HEK293T (cell line): Measurements from ENCODE around the gene ANKRD34A.

Experiments
- CTCF ChIA-PET: fragments of 350-600 bp; formaldehyde crosslinking; extraction: SDS; loops from one replicate; lab custom pipeline; 2021; ENCODE audit warnings: antibody characterized with exemption, inconsistent platforms; lab: Yijun Ruan, JAX
- POLR2A ChIA-PET: fragments of 350-600 bp; formaldehyde crosslinking; extraction: SDS; loops from one replicate; lab custom pipeline; 2020; ENCODE audit warnings: antibody characterized with exemption, inconsistent platforms; lab: Yijun Ruan, JAX
- DNase-seq: peaks from one replicate; pipeline ENCODE4 v3.0.0; 2012; ENCODE audit warnings: mixed read lengths; ENCODE audit errors: extremely low spot score
- ARNT ChIP-seq: fragments of 450-650 bp; IDR thresholded peaks from 2 replicates; pipeline ENCODE4 v1.6.1; 2017; ENCODE audit warnings: mild to moderate bottlenecking
- BHLHE40 ChIP-seq: fragments of 450-650 bp; IDR thresholded peaks from 2 replicates; pipeline ENCODE4 v1.6.1; 2016; ENCODE audit warnings: mild to moderate bottlenecking, moderate library complexity, borderline replicate concordance
- CTBP1 ChIP-seq: fragments of 450-650 bp; IDR thresholded peaks from 2 replicates; pipeline ENCODE4 v1.6.1; 2016; ENCODE audit warnings: borderline replicate concordance
- ELF4 ChIP-seq: fragments of 450-650 bp; IDR thresholded peaks from 2 replicates; pipeline ENCODE4 v1.6.1; 2017; ENCODE audit warnings: antibody characterized with exemption
- FOXA1 ChIP-seq: fragments of 450-650 bp; IDR thresholded peaks from 2 replicates; pipeline ENCODE4 v1.6.1; 2016; ENCODE audit warnings: mild to moderate bottlenecking
- FOXK2 ChIP-seq: fragments of 450-650 bp; IDR thresholded peaks from 2 replicates; pipeline ENCODE4 v1.6.1; 2016; ENCODE audit warnings: mild to moderate bottlenecking
- FOXM1 ChIP-seq: fragments of 450-650 bp; IDR thresholded peaks from 2 replicates; pipeline ENCODE4 v1.6.1; 2017; ENCODE audit warnings: mild to moderate bottlenecking, borderline replicate concordance
- HDGF ChIP-seq: fragments of 450-650 bp; IDR thresholded peaks from 2 replicates; pipeline ENCODE4 v1.6.1; 2017; ENCODE audit warnings: antibody characterized with exemption, borderline replicate concordance
- L3MBTL2 ChIP-seq: fragments of 450-650 bp; conservative IDR thresholded peaks from 2 replicates; pipeline ENCODE4 v1.6.1; 2016; ENCODE audit warnings: mild to moderate bottlenecking
- LEF1 ChIP-seq: fragments of 450-650 bp; IDR thresholded peaks from 2 replicates; pipeline ENCODE4 v1.6.1; 2017; ENCODE audit warnings: mild to moderate bottlenecking, borderline replicate concordance
- NFRKB ChIP-seq: fragments of 450-650 bp; IDR thresholded peaks from 2 replicates; pipeline ENCODE4 v1.6.1; 2016; ENCODE audit warnings: mild to moderate bottlenecking, moderate library complexity
- SP1 ChIP-seq: fragments of 450-650 bp; IDR thresholded peaks from 2 replicates; pipeline ENCODE4 v1.6.1; 2017
- SUZ12 ChIP-seq: fragments of 450-650 bp; IDR thresholded peaks from 2 replicates; pipeline ENCODE4 v1.6.1; 2016; ENCODE audit warnings: mild to moderate bottlenecking
- TARDBP ChIP-seq: fragments of 450-650 bp; IDR thresholded peaks from 2 replicates; pipeline ENCODE4 v1.6.1; 2016
- ZNF384 ChIP-seq: fragments of 450-650 bp; IDR thresholded peaks from 2 replicates; pipeline ENCODE4 v1.6.1; 2016
- TF ChIP-seq, protein P1 (sequence below): fragments of 450-650 bp; IDR thresholded peaks from 2 replicates; pipeline ENCODE4 v1.6.1; 2016

Gene ANKRD34A

DNA sequence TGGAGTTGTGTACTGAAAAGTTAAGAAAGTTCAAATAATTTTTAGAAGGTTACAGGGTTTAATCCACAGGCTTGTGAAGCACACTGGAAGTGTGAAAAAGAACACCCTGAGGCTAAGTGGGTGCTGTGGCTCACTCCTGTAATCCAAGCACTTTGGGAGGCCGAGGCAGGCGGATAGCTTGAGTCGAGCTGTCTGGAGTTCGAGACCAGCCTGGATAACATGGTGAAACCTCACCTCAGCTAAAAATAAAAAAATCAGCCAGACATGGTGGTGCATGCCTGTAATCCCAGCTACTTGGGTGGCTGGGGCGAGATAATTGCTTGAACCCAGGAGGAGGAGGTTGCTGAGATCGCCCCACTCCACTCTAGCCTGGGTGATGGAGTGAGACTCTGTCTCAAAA, 22.2 kb upstream of the ANKRD34A start:
- TF ChIP-seq ELF4 (no peak), FOXM1 (no peak), L3MBTL2 (no peak)
- no peak for DNase-seq
- CTCF ChIA-PET = interaction anchor here (2.8 kb wide), 1 partner anchor 9 kb away, joined by 8 read pairs; no protein-coding TSS in a partner anchor
- POLR2A ChIA-PET = interaction anchor here (1.3 to 8.2 kb wide), 3 partner anchors 6 to 22 kb away, joined by 4 to 115 read pairs (median 24); partner anchors contain the start of genes ANKRD34A, POLR3GL and TXNIP

DNA sequence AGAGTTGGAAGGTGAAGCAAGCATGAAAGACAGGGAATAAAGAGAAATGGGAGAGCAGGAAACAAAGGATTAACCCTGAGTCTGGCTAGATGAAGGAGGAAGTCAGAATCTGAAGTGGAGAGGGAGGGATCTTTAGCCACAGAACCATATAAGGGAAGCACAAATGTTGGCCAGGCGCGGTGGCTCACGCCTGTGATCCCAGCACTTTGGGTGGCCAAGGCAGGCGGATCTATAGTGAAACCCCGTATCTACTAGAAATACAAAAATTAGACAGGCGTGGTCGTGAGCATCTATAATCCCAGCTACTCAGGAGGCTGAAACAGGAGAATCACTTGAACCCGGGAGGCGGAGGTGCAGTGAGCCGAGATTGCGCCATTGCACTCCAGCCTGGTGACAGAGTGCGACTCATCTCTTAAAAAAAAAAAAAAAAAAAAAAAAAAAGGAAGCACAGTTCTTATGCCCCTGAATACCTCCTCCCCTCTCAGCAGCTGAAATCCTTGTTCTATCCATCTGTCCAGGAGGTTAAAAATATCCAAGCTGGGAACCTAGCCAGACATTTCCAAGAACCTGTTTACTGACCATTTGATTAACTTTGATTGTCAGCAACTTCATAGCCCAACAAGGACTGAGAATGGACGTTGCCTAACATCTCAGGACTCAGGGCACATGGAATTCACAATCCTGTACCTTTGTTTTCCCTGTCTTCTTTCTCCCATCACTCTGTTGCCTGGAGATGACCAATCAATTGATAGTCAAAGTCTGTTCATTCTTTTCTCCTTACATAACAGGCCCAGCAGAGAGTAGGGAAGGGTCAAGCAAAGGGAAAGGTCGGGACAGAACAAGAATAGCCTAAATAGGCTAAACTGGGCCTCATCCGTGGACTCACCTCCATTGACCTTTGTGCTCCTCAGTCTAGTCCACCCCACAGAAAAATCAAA, 21.4 kb upstream of the ANKRD34A start:
- POLR2A ChIA-PET = interaction anchor here (1.2 to 4.2 kb wide), 2 partner anchors 11 to 22 kb away, joined by 3 to 24 read pairs; partner anchors contain the start of genes ANKRD34A, POLR3GL and TXNIP
- TF ChIP-seq ZNF384 (peak; percentile 87), SP1 (no peak)
- no peak for DNase-seq
- CTCF ChIA-PET = interaction anchor here (0.8 to 2.8 kb wide), 2 partner anchors 8 to 58 kb away, joined by 3 to 8 read pairs; partner anchors contain the start of gene RBM8A

- TF ChIP-seq SUZ12 (no peak), FOXM1 (no peak), FOXK2 (no peak), CTBP1 (no peak), FOXA1 (no peak), LEF1 (no peak)
- DNase-seq = no peak
- POLR2A ChIA-PET = interaction anchor here (1.2 to 4.2 kb wide), 2 partner anchors 12 to 21 kb away, joined by 3 to 24 read pairs; partner anchors contain the start of genes ANKRD34A, POLR3GL and TXNIP
- CTCF ChIA-PET = interaction anchor here (0.8 kb wide), 1 partner anchor 58 kb away, joined by 3 read pairs; the partner anchor contains the start of gene RBM8A
These were observed 20.7 kb upstream of the ANKRD34A start for GRCh38 chr1:145985129-145985501.

DNA sequence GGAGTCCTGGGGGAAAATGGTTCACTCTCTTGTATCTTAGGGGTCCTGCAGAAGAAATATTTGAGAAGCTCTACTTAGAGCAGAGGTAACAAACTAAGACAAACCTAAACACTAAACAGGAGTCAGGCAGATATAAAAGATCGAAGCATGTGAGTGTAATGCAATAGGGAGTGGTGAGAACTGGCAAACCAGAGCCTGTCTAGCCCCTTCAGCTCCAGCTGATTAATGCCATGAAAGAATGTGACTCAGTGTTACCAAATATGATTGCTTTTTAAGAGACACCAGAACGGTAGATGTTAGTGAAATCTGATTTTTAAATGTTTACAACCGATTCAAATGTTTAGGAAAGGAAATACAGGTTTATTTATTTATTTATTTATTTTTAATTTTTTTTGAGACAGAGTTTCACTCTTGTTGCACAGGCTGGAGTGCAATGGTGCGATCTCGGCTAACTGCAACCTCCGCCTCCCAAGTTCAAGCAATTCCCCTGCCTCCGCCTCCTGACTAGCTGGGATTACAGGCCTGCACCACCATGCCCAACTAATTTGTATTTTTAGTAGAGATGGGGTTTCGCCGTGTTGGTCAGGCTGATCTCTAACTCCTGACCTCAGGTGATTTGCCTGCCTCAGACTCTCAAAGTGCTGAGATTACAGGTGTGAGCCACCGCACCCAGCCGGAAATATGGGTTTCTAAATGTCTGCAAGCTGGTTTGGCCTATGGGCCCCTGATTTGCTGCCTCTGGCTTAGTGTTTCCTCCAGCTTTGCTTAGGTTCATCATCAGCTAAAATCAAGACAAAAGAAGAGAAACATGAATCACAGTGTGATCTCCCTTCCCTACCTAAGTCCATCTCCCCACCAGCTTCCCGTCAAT, 19.8 kb upstream of the ANKRD34A start:
- ChIA-PET POLR2A (interaction anchor here (0.5 to 8.7 kb wide), 4 partner anchors 6 to 20 kb away, joined by 3 to 115 read pairs (median 3); partner anchors contain the start of genes ANKRD34A and POLR3GL), CTCF (interaction anchor here (1.5 kb wide), 1 partner anchor 22 kb away, joined by 3 read pairs; no protein-coding TSS in a partner anchor)
- TF ChIP-seq FOXM1 (no peak), L3MBTL2 (no peak), ARNT (no peak), SP1 (no peak), FOXA1 (no peak), FOXK2 (no peak), LEF1 (no peak), SUZ12 (no peak), BHLHE40 (no peak)
- DNase-seq = no peak

DNA sequence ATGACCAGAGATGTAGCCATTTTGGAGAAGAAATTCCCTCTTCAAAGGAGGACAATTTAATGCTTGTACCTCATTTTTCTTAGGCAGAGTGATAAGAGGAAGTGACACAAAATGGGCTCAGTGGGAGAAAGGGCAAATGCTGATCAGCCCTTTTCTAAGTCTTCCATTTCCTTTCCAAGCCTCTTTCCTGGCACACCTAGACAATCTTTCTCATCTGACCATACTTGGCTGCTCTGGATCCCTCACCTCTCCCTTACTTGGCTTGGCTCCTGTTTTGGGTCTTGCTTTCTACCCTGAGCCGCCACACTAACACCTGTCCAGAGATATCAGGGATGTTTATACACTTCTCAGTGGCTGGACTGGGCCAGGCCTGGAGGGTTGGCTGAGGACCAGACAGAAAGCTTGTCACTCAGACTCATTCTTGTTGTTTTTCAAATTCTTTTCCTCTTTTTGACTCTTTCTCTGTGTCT, 18.9 kb upstream of the ANKRD34A start:
- CTCF ChIA-PET = interaction anchor here (1.5 to 1.7 kb wide), 2 partner anchors 23 to 24 kb away, joined by 3 to 6 read pairs; no protein-coding TSS in a partner anchor
- TF ChIP-seq SUZ12 = no peak
- TF ChIP-seq, protein P1, sequence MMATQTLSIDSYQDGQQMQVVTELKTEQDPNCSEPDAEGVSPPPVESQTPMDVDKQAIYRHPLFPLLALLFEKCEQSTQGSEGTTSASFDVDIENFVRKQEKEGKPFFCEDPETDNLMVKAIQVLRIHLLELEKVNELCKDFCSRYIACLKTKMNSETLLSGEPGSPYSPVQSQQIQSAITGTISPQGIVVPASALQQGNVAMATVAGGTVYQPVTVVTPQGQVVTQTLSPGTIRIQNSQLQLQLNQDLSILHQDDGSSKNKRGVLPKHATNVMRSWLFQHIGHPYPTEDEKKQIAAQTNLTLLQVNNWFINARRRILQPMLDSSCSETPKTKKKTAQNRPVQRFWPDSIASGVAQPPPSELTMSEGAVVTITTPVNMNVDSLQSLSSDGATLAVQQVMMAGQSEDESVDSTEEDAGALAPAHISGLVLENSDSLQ = no peak
- no peak for TF ChIP-seq LEF1
- no peak for TF ChIP-seq BHLHE40
- no peak for TF ChIP-seq HDGF
- no peak for TF ChIP-seq FOXA1
- no peak for TF ChIP-seq L3MBTL2
- no peak for TF ChIP-seq ELF4
- TF ChIP-seq SP1 = no peak
- no peak for TF ChIP-seq FOXK2
- TF ChIP-seq TARDBP = no peak
- no peak for TF ChIP-seq NFRKB
- TF ChIP-seq CTBP1 = no peak
- TF ChIP-seq ZNF384 = no peak
- no peak for TF ChIP-seq FOXM1
- TF ChIP-seq ARNT = no peak
- DNase-seq = no peak
- POLR2A ChIA-PET = interaction anchor here (0.5 to 8.7 kb wide), 4 partner anchors 7 to 20 kb away, joined by 3 to 115 read pairs (median 3); partner anchors contain the start of genes ANKRD34A and POLR3GL

- ChIA-PET POLR2A (interaction anchor here (1.6 to 8.7 kb wide), 3 partner anchors 8 to 24 kb away, joined by 4 to 115 read pairs (median 54); partner anchors contain the start of genes LIX1L and TXNIP), CTCF (interaction anchor here (0.6 to 1.7 kb wide), 2 partner anchors 8 to 25 kb away, joined by 4 to 6 read pairs; no protein-coding TSS in a partner anchor)
- no peak for DNase-seq
- no peak for TF ChIP-seq L3MBTL2
- TF ChIP-seq HDGF = no peak
- TF ChIP-seq FOXA1 = no peak
- TF ChIP-seq BHLHE40 = no peak
- TF ChIP-seq LEF1 = no peak
- no peak for TF ChIP-seq TARDBP
- TF ChIP-seq SP1 = no peak
- TF ChIP-seq SUZ12 = no peak
- no peak for TF ChIP-seq CTBP1
- no peak for TF ChIP-seq FOXK2
- TF ChIP-seq ZNF384 = no peak
- no peak for TF ChIP-seq NFRKB
- no peak for TF ChIP-seq ELF4
- TF ChIP-seq FOXM1 = no peak
- TF ChIP-seq, protein P1 = no peak
- no peak for TF ChIP-seq ARNT
These were observed 17.8 kb upstream of the ANKRD34A start for GRCh38 chr1:145982010-145982723.
